ENCODE results near the gene PTPRN2. TPM values are rescaled to one million over a fixed set of nuclear protein-coding genes. Genes with fewer than 3 reads are reported as not detected.

The PTPRN2 gene
- total and polyA plus RNA-seq, 2 of the 13 experiments (the other 11 are each of a cell fraction or from before 2014, with no cell fraction given): 2.5 to 24.2 TPM

GRCh38 chr7:158065340-158065739, 522.3 kb downstream of the PTPRN2 start:
- Histone ChIP-seq H4K20me1 (ENCODE audit: insufficient read depth, low read length) (no peaks in the 10 kb centered on the region; the same call in 1 of the 2 replicates), H3K9ac (ENCODE audit: insufficient read depth, low read depth, low read length) (no peak overlapping the region), H3K4me1 (ENCODE audit: insufficient read depth, low read length) (no peaks in the 10 kb centered on the region), H2AFZ (ENCODE audit: low read length) (no peak overlapping the region), H3K79me2 (ENCODE audit: insufficient read depth, low read length) (no peaks in the 10 kb centered on the region), H3K9me3 (ENCODE audit: low read length) (no peaks in the 10 kb centered on the region), H3K4me3 (replicated peaks in 1 of 3; ENCODE audit: insufficient read depth in 1 of 3, low read depth in 2 of 3, low read length in 3 of 3) (no peak overlapping the region), H3K36me3 (replicated peaks in 1 of 2; ENCODE audit: control insufficient read depth in 1 of 2, insufficient read depth in 2 of 2, low read length in 2 of 2) (no peaks in the 10 kb centered on the region), H3K27ac (ENCODE audit: extremely low read length, insufficient read depth, low read length) (no peak overlapping the region), H3K4me2 (ENCODE audit: low read depth, low read length) (no peak overlapping the region), H3K27me3 (ENCODE audit: control insufficient read depth in 1 of 2, insufficient read depth in 2 of 2, low read length in 2 of 2) (no peaks in the 10 kb centered on the region)
- ATAC-seq: no peak
- no peak for DNase-seq (ENCODE audit: low spot score)
- no peak for FAIRE-seq
- in situ Hi-C loops (cut with HindIII; ENCODE audit: extremely low pct_ligation_motif_present, low pct_unique_long_range_greater_than_20kb) (loop anchor here (25.0 kb wide), 1 partner anchor 297 kb away; no protein-coding TSS in a partner anchor), intact Hi-C loops (cut with micrococcal nuclease; ENCODE audit: unreplicated experiment) (no loop called here)
- CTCF ChIA-PET (ENCODE audit: low intra/inter-chr PET ratio, low total read pairs): no interaction called here
- WGBS (ENCODE audit: low lambda C conversion rate): 60% methylated on average over 9 of the region's 12 CpGs
- BruUV-seq (replicated peaks): no TSS peak
- TF ChIP-seq, protein P1, sequence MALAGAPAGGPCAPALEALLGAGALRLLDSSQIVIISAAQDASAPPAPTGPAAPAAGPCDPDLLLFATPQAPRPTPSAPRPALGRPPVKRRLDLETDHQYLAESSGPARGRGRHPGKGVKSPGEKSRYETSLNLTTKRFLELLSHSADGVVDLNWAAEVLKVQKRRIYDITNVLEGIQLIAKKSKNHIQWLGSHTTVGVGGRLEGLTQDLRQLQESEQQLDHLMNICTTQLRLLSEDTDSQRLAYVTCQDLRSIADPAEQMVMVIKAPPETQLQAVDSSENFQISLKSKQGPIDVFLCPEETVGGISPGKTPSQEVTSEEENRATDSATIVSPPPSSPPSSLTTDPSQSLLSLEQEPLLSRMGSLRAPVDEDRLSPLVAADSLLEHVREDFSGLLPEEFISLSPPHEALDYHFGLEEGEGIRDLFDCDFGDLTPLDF (CRISPR knock-in tag; IDR thresholded peaks at IDR 0.05): no peak
- TF ChIP-seq ZNF207 (IDR thresholded peaks at IDR 0.05; ENCODE audit: borderline replicate concordance): no peak
- TF ChIP-seq SIN3B (IDR thresholded peaks at IDR 0.05; ENCODE audit: low read length): no peak
- TF ChIP-seq ZNF121 (CRISPR knock-in tag; IDR thresholded peaks at IDR 0.05): no peak
- no peak for TF ChIP-seq THYN1 (CRISPR knock-in tag; IDR thresholded peaks at IDR 0.05; ENCODE audit: borderline replicate concordance, low read depth)
- TF ChIP-seq ZFY (CRISPR knock-in tag; IDR thresholded peaks at IDR 0.05): no peak
- POLR2A ChIA-PET: no interaction called here

DNA sequence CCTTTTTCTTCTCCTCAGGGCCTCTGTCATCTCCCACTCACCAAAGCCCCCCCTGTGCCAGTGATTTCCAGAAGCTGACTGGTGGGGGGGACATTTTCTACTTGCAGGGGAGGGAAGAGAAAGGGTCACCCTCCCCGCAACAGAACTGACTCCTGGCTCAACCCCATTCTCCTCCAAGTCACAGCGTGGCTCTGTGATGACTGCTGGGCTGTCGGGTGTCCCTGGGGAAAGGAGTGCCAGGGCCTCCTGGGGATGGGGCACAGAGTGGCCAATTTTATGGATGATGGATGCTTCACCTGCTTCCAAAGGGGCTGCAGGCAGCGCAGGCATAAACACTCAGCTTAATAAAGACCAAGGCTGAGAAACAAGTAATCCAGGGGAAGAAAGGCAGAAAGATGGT, 523.0 kb downstream of the PTPRN2 start:
- H3K9me3 ChIP-seq (ENCODE audit: low read length): no peaks in the 10 kb centered on the region
- no peak for FAIRE-seq
- no peak for DNase-seq (ENCODE audit: low spot score)
- no peaks in the 10 kb centered on the region for H3K4me1 ChIP-seq (ENCODE audit: insufficient read depth, low read length)
- CTCF ChIA-PET (ENCODE audit: low intra/inter-chr PET ratio, low total read pairs): no interaction called here
- intact Hi-C loops (cut with micrococcal nuclease; ENCODE audit: unreplicated experiment): no loop called here
- POLR2A ChIA-PET: no interaction called here
- no peak overlapping the region for H3K9ac ChIP-seq (ENCODE audit: insufficient read depth, low read depth, low read length)
- H3K36me3 ChIP-seq (replicated peaks in 1 of 2; ENCODE audit: control insufficient read depth in 1 of 2, insufficient read depth in 2 of 2, low read length in 2 of 2): no peaks in the 10 kb centered on the region
- no peaks in the 10 kb centered on the region for H3K27me3 ChIP-seq (ENCODE audit: control insufficient read depth in 1 of 2, insufficient read depth in 2 of 2, low read length in 2 of 2)
- H2AFZ ChIP-seq (ENCODE audit: low read length): no peak overlapping the region
- WGBS (ENCODE audit: low lambda C conversion rate): 79% methylated on average over 4 of the region's 4 CpGs
- H3K27ac ChIP-seq (ENCODE audit: extremely low read length, insufficient read depth, low read length): no peak overlapping the region
- no peak for ATAC-seq
- no peaks in the 10 kb centered on the region for H3K79me2 ChIP-seq (ENCODE audit: insufficient read depth, low read length)
- H3K4me3 ChIP-seq (replicated peaks in 1 of 3; ENCODE audit: insufficient read depth in 1 of 3, low read depth in 2 of 3, low read length in 3 of 3): no peak overlapping the region
- in situ Hi-C loops (cut with HindIII; ENCODE audit: extremely low pct_ligation_motif_present, low pct_unique_long_range_greater_than_20kb): loop anchor here (25.0 kb wide), 1 partner anchor 298 kb away; no protein-coding TSS in a partner anchor
- no TSS peak for BruUV-seq (replicated peaks)
- no peak overlapping the region for H3K4me2 ChIP-seq (ENCODE audit: low read depth, low read length)
- no peaks in the 10 kb centered on the region; the same call in 1 of the 2 replicates for H4K20me1 ChIP-seq (ENCODE audit: insufficient read depth, low read length)
- TF ChIP-seq ZNF567 (CRISPR knock-in tag; IDR thresholded peaks at IDR 0.05; ENCODE audit: borderline replicate concordance): no peak
- TF ChIP-seq ZNF724P (CRISPR knock-in tag; IDR thresholded peaks at IDR 0.05; ENCODE audit: borderline replicate concordance): no peak
- TF ChIP-seq KLF6 (CRISPR knock-in tag; IDR thresholded peaks at IDR 0.05): no peak
- no peak for TF ChIP-seq BORCS8-MEF2B (CRISPR knock-in tag; IDR thresholded peaks at IDR 0.05)
- no peak for TF ChIP-seq ZNF512 (CRISPR knock-in tag; IDR thresholded peaks at IDR 0.05)
- TF ChIP-seq, protein P2, sequence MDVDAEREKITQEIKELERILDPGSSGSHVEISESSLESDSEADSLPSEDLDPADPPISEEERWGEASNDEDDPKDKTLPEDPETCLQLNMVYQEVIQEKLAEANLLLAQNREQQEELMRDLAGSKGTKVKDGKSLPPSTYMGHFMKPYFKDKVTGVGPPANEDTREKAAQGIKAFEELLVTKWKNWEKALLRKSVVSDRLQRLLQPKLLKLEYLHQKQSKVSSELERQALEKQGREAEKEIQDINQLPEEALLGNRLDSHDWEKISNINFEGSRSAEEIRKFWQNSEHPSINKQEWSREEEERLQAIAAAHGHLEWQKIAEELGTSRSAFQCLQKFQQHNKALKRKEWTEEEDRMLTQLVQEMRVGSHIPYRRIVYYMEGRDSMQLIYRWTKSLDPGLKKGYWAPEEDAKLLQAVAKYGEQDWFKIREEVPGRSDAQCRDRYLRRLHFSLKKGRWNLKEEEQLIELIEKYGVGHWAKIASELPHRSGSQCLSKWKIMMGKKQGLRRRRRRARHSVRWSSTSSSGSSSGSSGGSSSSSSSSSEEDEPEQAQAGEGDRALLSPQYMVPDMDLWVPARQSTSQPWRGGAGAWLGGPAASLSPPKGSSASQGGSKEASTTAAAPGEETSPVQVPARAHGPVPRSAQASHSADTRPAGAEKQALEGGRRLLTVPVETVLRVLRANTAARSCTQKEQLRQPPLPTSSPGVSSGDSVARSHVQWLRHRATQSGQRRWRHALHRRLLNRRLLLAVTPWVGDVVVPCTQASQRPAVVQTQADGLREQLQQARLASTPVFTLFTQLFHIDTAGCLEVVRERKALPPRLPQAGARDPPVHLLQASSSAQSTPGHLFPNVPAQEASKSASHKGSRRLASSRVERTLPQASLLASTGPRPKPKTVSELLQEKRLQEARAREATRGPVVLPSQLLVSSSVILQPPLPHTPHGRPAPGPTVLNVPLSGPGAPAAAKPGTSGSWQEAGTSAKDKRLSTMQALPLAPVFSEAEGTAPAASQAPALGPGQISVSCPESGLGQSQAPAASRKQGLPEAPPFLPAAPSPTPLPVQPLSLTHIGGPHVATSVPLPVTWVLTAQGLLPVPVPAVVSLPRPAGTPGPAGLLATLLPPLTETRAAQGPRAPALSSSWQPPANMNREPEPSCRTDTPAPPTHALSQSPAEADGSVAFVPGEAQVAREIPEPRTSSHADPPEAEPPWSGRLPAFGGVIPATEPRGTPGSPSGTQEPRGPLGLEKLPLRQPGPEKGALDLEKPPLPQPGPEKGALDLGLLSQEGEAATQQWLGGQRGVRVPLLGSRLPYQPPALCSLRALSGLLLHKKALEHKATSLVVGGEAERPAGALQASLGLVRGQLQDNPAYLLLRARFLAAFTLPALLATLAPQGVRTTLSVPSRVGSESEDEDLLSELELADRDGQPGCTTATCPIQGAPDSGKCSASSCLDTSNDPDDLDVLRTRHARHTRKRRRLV (CRISPR knock-in tag; IDR thresholded peaks at IDR 0.05): no peak
